GM21515 (cell line): ENCODE results near the gene ELOF1.
"Not testable (repeated sequence)": the region's sequence is repeated elsewhere in the genome, so short reads cannot be mapped to it uniquely, and the experiment has no call there.

Source experiments
- ATAC-seq: cut with Tn5 transposase; IDR thresholded peaks from one replicate; pipeline ENCODE4 v1.9.1; 2021; ENCODE audit not compliant: unreplicated experiment

The ELOF1 gene

GRCh38 chr19:11558881-11559828 lies at the start of gene ELOF1:
TSS of gene ELOF1 (minus strand) at chr19:11559230. CDS start at chr19:11554347, 4,883 bp downstream.
- ATAC-seq = peak; percentile 72

GRCh38 chr19:11606484-11606883 lies 47.5 kb upstream of the ELOF1 start:
- no peak for ATAC-seq

- not testable (repeated sequence) for ATAC-seq
Measured at GRCh38 chr19:11599704-11600103, 40.7 kb upstream of the ELOF1 start.

GRCh38 chr19:11598746-11599145 lies 39.7 kb upstream of the ELOF1 start:
- no peak for ATAC-seq

- no peak for ATAC-seq
Measured at GRCh38 chr19:11598103-11598483, 39.1 kb upstream of the ELOF1 start.

- ATAC-seq = peak; percentile 93
Measured at GRCh38 chr19:11597202-11598102, 38.4 kb upstream of the ELOF1 start, which contains the start of gene ZNF627. TSS of gene ZNF627 (plus strand) at chr19:11597483. CDS start at chr19:11597628, 145 bp downstream.

GRCh38 chr19:11596156-11596555 lies 37.1 kb upstream of the ELOF1 start:
- no peak for ATAC-seq

- no peak for ATAC-seq
Measured at GRCh38 chr19:11594084-11594483, 35.1 kb upstream of the ELOF1 start.

GRCh38 chr19:11587975-11588631 lies 29.1 kb upstream of the ELOF1 start:
- ATAC-seq = no peak

- no peak for ATAC-seq
Measured at GRCh38 chr19:11587302-11587974, 28.4 kb upstream of the ELOF1 start.

GRCh38 chr19:11586331-11586730 lies 27.3 kb upstream of the ELOF1 start:
- ATAC-seq = no peak

- ATAC-seq = peak; percentile 54
Measured at GRCh38 chr19:11581740-11582139, 22.7 kb upstream of the ELOF1 start.

GRCh38 chr19:11580116-11580515 lies 21.1 kb upstream of the ELOF1 start:
- no peak for ATAC-seq

- no peak for ATAC-seq
Measured at GRCh38 chr19:11578258-11579142, 19.5 kb upstream of the ELOF1 start.

GRCh38 chr19:11577451-11578257 lies 18.6 kb upstream of the ELOF1 start, which contains the start of gene ACP5:
TSS of gene ACP5 (minus strand) at chr19:11577645. CDS start at chr19:11577317, 328 bp downstream.
- no peak for ATAC-seq

GRCh38 chr19:11576227-11576626 lies 17.2 kb upstream of the ELOF1 start:
- ATAC-seq = no peak

- no peak for ATAC-seq
Measured at GRCh38 chr19:11574689-11575088, 15.7 kb upstream of the ELOF1 start.

- ATAC-seq = not testable (repeated sequence)
Measured at GRCh38 chr19:11573763-11574162, 14.7 kb upstream of the ELOF1 start.
